HepG2 (cell line): ENCODE measurements around the gene ZNF281. TPM values are rescaled to one million over a fixed set of nuclear protein-coding genes. Genes with fewer than 3 reads are reported as not detected.
A peak's percentile ranks its signal among the peaks of the same experiment; 100 is the strongest.

Experiments
- ADNP ChIP-seq: sonication (generic); formaldehyde crosslinking; IDR thresholded peaks from 2 replicates; pipeline ENCODE4 v1.4.0; 2020; ENCODE audit warnings: missing genetic modification reagents
- ASH2L ChIP-seq: fragments of 300-600, 200-600 bp; sonication (generic); IDR thresholded peaks from 2 replicates; pipeline ENCODE4 v1.7.0; 2017; ENCODE audit warnings: low read depth, mild to moderate bottlenecking, moderate library complexity, mixed read lengths, low read length; ENCODE audit not compliant: insufficient read length
- DMAP1 ChIP-seq: IDR thresholded peaks from 2 replicates; pipeline ENCODE4 v1.6.1; 2016
- MBNL3 ChIP-seq: fragments of 250-450 bp; sonication (Bioruptor Pico); conservative IDR thresholded peaks from 2 replicates; pipeline ENCODE4 v1.8.0; 2022; ENCODE audit warnings: mild to moderate bottlenecking, inconsistent platforms
- NFRKB ChIP-seq: fragments of 450-650 bp; IDR thresholded peaks from 2 replicates; pipeline ENCODE4 v1.6.1; 2017
- NFYB ChIP-seq: sonication (generic); formaldehyde crosslinking; IDR thresholded peaks from 2 replicates; pipeline ENCODE4 v1.4.0; 2020; ENCODE audit warnings: missing genetic modification reagents
- NR2C2 ChIP-seq: sonication (generic); formaldehyde crosslinking; IDR thresholded peaks from 2 replicates; pipeline ENCODE4 v1.4.0; 2020; ENCODE audit warnings: missing genetic modification reagents, mild to moderate bottlenecking, moderate library complexity, borderline replicate concordance
- NR2F2 ChIP-seq: IDR thresholded peaks from 2 replicates; pipeline ENCODE4 v1.6.1; 2012; ENCODE audit warnings: low read depth, inconsistent platforms, borderline replicate concordance
- PCBP2 ChIP-seq: fragments of 200-400 bp; formaldehyde crosslinking; optimal IDR thresholded peaks from 2 replicates; pipeline ENCODE3; 2018; ENCODE audit warnings: low read length, low read depth; ENCODE audit not compliant: poor library complexity, severe bottlenecking
- SAFB2 ChIP-seq: sonication (generic); formaldehyde crosslinking; IDR thresholded peaks from 2 replicates; pipeline ENCODE4 v1.5.1; 2020; ENCODE audit warnings: missing genetic modification reagents, low read depth, mild to moderate bottlenecking, borderline replicate concordance
- SMAD3 ChIP-seq: sonication (generic); formaldehyde crosslinking; IDR thresholded peaks from 2 replicates; pipeline ENCODE4 v1.4.0; 2020; ENCODE audit warnings: missing genetic modification reagents
- ZBTB38 ChIP-seq: sonication (generic); formaldehyde crosslinking; IDR thresholded peaks from 2 replicates; pipeline ENCODE4 v1.5.1; 2020; ENCODE audit warnings: mild to moderate bottlenecking, missing genetic modification reagents
- ZFP41 ChIP-seq: sonication (generic); formaldehyde crosslinking; IDR thresholded peaks from 2 replicates; pipeline ENCODE4 v1.4.0; 2020; ENCODE audit warnings: mild to moderate bottlenecking, missing genetic modification reagents, borderline replicate concordance
- ZNF746 ChIP-seq: sonication (generic); formaldehyde crosslinking; IDR thresholded peaks from 2 replicates; pipeline ENCODE4 v1.8.0; 2022; ENCODE audit warnings: mild to moderate bottlenecking, missing genetic modification reagents
- ZNF766 ChIP-seq: sonication (generic); formaldehyde crosslinking; IDR thresholded peaks from 2 replicates; pipeline ENCODE4 v1.5.0; 2020; ENCODE audit warnings: missing genetic modification reagents, borderline replicate concordance
- polyA plus RNA-seq, 8 experiments: library from polyadenylated mRNA; depleted of rRNA in 3 of 8; stranded (reverse) in 7 of 8; unstranded in 1 of 8; fragments of >200 nt; fragmentation: Illumina TruSeq in 4 of 8; extraction: Trizol in 4 of 8; gene quantifications; 2 replicates each; pipeline versions ENCODE4 v1.2.1 to v1.2.3, GENCODE V29; 2011 to 2016; ENCODE audit warnings: low read depth in 4 of 8, missing spikeins in 1 of 8, mixed read lengths in 1 of 8; ENCODE audit not compliant: insufficient read depth in 1 of 8
- total RNA-seq, 5 experiments: library from RNA; depleted of rRNA; stranded (reverse); fragments of >200 nt; fragmentation: Illumina TruSeq; extraction: Trizol; gene quantifications; 2 replicates each; pipeline ENCODE4 v1.2.3, GENCODE V29; 2016; ENCODE audit warnings: low read depth in 1 of 5
- TF ChIP-seq, protein P1 (sequence below): sonication (generic); formaldehyde crosslinking; IDR thresholded peaks from 2 replicates; pipeline ENCODE4 v1.4.0; 2020; ENCODE audit warnings: missing genetic modification reagents, low read depth, mild to moderate bottlenecking, borderline replicate concordance
- TF ChIP-seq, protein P2 (sequence below): IDR thresholded peaks from 2 replicates; pipeline ENCODE4 v1.4.0; 2020; ENCODE audit warnings: mild to moderate bottlenecking, missing genetic modification reagents
- TF ChIP-seq, protein P3 (sequence below): sonication (generic); formaldehyde crosslinking; IDR thresholded peaks from 2 replicates; pipeline ENCODE4 v1.4.0; 2020; ENCODE audit warnings: mild to moderate bottlenecking, low read depth, missing genetic modification reagents
- TF ChIP-seq, protein P4 (sequence below): sonication (generic); formaldehyde crosslinking; IDR thresholded peaks from 2 replicates; pipeline ENCODE4 v1.5.1; 2020; ENCODE audit warnings: missing genetic modification reagents, mild to moderate bottlenecking, borderline replicate concordance

The ZNF281 gene
- total and polyA plus RNA-seq, 2 of the 13 experiments (the other 11 are each of a cell fraction or from before 2014, with no cell fraction given), result 7.7 to 20.6 TPM

DNA sequence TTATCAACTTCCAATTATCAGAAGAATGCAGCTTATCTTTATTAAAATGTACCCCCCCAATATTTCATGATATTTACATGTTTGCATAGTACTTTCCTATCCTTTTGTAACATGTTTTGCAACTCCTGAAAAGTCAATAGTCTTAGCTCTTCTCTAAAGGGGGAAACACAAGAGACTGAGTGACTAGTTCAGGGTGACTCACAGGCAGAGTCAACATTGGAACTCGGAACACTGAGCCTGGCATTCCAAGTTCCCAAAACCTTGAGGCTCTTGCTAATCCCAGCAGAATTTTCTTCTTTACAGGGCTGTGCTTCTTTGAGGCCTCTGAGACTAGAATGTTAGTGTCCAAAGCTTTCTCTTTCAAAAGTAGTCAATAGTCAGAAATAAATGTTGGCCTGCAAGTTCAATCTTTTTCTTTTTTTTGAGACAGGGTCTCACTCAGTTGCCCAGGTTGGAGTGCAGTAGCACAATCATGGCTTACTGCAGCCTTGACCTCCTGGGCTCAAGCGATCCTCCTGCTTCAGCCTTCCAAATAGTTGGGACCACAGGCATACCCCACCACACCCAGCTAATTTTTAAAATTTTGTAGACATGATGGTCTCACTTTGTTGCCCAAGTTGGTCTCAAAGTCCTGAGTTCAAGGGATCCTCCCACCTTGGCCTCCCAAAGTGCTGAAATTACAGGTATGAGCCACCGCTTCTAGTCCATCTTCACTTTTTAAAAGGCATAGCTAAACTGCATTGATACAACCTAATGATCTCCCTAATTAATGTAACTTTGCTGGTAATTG lies 37.5 kb downstream of the ZNF281 start (continued):
- TF ChIP-seq ZNF766 (CRISPR knock-in tag) (no peak), ZNF746 (CRISPR knock-in tag) (no peak; the same call in 1 of the 2 replicates), ZFP41 (CRISPR knock-in tag) (no peak), ADNP (CRISPR knock-in tag) (peak; percentile 80), NR2F2 (peak; percentile 78; the same call in 1 of the 2 replicates), DMAP1 (CRISPR knock-in tag) (peak; percentile 47; the same call in 1 of the 2 replicates), NFYB (peak; percentile 19; the same call in 1 of the 2 replicates), ASH2L (peak; percentile 51), NFRKB (no peak), SMAD3 (CRISPR knock-in tag) (peak; percentile 96), ZBTB38 (CRISPR knock-in tag) (no peak), MBNL3 (CRISPR knock-in tag) (no peak), NR2C2 (CRISPR knock-in tag) (no peak; the same call in 1 of the 2 replicates), SAFB2 (CRISPR knock-in tag) (no peak), PCBP2 (no peak)
- TF ChIP-seq, protein P1, sequence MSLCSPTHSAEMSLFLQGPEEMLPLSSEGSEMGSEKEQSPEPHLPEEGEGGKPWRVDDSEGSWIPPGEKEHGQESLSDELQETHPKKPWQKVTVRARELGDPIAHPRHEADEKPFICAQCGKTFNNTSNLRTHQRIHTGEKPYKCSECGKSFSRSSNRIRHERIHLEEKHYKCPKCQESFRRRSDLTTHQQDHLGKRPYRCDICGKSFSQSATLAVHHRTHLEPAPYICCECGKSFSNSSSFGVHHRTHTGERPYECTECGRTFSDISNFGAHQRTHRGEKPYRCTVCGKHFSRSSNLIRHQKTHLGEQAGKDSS, result no peak
- TF ChIP-seq, protein P2, sequence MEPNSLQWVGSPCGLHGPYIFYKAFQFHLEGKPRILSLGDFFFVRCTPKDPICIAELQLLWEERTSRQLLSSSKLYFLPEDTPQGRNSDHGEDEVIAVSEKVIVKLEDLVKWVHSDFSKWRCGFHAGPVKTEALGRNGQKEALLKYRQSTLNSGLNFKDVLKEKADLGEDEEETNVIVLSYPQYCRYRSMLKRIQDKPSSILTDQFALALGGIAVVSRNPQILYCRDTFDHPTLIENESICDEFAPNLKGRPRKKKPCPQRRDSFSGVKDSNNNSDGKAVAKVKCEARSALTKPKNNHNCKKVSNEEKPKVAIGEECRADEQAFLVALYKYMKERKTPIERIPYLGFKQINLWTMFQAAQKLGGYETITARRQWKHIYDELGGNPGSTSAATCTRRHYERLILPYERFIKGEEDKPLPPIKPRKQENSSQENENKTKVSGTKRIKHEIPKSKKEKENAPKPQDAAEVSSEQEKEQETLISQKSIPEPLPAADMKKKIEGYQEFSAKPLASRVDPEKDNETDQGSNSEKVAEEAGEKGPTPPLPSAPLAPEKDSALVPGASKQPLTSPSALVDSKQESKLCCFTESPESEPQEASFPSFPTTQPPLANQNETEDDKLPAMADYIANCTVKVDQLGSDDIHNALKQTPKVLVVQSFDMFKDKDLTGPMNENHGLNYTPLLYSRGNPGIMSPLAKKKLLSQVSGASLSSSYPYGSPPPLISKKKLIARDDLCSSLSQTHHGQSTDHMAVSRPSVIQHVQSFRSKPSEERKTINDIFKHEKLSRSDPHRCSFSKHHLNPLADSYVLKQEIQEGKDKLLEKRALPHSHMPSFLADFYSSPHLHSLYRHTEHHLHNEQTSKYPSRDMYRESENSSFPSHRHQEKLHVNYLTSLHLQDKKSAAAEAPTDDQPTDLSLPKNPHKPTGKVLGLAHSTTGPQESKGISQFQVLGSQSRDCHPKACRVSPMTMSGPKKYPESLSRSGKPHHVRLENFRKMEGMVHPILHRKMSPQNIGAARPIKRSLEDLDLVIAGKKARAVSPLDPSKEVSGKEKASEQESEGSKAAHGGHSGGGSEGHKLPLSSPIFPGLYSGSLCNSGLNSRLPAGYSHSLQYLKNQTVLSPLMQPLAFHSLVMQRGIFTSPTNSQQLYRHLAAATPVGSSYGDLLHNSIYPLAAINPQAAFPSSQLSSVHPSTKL (CRISPR knock-in tag), result peak; percentile 99
- TF ChIP-seq, protein P3, sequence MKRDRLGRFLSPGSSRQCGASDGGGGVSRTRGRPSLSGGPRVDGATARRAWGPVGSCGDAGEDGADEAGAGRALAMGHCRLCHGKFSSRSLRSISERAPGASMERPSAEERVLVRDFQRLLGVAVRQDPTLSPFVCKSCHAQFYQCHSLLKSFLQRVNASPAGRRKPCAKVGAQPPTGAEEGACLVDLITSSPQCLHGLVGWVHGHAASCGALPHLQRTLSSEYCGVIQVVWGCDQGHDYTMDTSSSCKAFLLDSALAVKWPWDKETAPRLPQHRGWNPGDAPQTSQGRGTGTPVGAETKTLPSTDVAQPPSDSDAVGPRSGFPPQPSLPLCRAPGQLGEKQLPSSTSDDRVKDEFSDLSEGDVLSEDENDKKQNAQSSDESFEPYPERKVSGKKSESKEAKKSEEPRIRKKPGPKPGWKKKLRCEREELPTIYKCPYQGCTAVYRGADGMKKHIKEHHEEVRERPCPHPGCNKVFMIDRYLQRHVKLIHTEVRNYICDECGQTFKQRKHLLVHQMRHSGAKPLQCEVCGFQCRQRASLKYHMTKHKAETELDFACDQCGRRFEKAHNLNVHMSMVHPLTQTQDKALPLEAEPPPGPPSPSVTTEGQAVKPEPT (CRISPR knock-in tag), result no peak
- TF ChIP-seq, protein P4, sequence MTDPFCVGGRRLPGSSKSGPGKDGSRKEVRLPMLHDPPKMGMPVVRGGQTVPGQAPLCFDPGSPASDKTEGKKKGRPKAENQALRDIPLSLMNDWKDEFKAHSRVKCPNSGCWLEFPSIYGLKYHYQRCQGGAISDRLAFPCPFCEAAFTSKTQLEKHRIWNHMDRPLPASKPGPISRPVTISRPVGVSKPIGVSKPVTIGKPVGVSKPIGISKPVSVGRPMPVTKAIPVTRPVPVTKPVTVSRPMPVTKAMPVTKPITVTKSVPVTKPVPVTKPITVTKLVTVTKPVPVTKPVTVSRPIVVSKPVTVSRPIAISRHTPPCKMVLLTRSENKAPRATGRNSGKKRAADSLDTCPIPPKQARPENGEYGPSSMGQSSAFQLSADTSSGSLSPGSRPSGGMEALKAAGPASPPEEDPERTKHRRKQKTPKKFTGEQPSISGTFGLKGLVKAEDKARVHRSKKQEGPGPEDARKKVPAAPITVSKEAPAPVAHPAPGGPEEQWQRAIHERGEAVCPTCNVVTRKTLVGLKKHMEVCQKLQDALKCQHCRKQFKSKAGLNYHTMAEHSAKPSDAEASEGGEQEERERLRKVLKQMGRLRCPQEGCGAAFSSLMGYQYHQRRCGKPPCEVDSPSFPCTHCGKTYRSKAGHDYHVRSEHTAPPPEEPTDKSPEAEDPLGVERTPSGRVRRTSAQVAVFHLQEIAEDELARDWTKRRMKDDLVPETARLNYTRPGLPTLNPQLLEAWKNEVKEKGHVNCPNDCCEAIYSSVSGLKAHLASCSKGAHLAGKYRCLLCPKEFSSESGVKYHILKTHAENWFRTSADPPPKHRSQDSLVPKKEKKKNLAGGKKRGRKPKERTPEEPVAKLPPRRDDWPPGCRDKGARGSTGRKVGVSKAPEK, result 0 out of 2 replicates have a peak, but pooled peaks have one; percentile 30
